Activated CD4-positive, alpha-beta memory T cell treated with anti-CD3 and anti-CD28 coated beads, Interleukin-2, amount 10 ng/mL, durations not matched to agents 7 days and 5 days (primary cell): ENCODE data around the gene HERC3. TPM values are rescaled to one million over a fixed set of nuclear protein-coding genes. Genes with fewer than 3 reads are reported as not detected.
A peak's percentile ranks its signal among the peaks of the same experiment; 100 is the strongest.

Experiments used
- CTCF ChIA-PET: fragments of 350-600 bp; sonication (Branson Sonifier 250); formaldehyde crosslinking; loops from one replicate; lab custom pipeline; 2021; ENCODE audit warnings: antibody characterized with exemption, inconsistent platforms; lab: Charles Lee
- POLR2A ChIA-PET: fragments of 350-600 bp; sonication (Branson Sonifier 250); formaldehyde crosslinking; loops from one replicate; lab custom pipeline; 2021; ENCODE audit warnings: antibody characterized with exemption; lab: Charles Lee
- DNase-seq: peaks from one replicate; pipeline ENCODE4 v3.0.0-alpha.2; 2020
- H3K27ac Mint-ChIP-seq: one replicate; pipeline ENCODE4 v1.8.0; 2021; ENCODE audit warnings: mild to moderate bottlenecking, mixed read lengths
- H3K27me3 Mint-ChIP-seq: one replicate; pipeline ENCODE4 v1.8.0; 2021; ENCODE audit warnings: mixed read lengths
- H3K36me3 Mint-ChIP-seq: one replicate; pipeline ENCODE4 v1.8.0; 2021; ENCODE audit warnings: low read depth, mixed read lengths
- H3K4me1 Mint-ChIP-seq: one replicate; pipeline ENCODE4 v1.8.0; 2021; ENCODE audit warnings: mixed read lengths
- H3K4me3 Mint-ChIP-seq: one replicate; pipeline ENCODE4 v1.8.0; 2021; ENCODE audit warnings: mild to moderate bottlenecking, mixed read lengths
- H3K9me3 Mint-ChIP-seq: one replicate; pipeline ENCODE4 v1.8.0; 2021; ENCODE audit warnings: mixed read lengths
- total RNA-seq, 2 experiments: library from RNA; stranded (reverse); gene quantifications; one replicate each; pipeline ENCODE4 v1.2.3, GENCODE V29; 2021

HERC3 gene
- total RNA-seq, 2 experiments from 2014 or later: 36.9 to 41.9 TPM

DNA sequence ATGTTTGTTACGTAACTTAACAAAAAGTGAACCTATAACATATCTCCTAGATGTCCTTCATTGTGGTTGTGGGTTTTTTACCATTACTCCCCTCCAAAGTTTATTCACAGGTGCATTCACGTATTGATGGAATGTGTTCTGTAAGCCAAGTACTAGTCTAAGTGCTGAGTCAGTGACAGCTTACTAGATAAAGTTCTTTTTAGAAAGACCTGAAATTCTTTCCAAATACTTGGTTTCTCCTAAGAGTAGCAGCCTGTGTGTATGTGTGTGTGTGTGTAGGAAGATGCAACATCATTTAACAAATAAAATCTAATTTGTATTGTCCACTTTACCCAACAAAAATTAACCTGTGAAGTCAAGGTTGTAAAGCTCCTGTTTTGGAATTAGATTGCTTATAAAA is 83.3 kb downstream of the HERC3 start:
- Mint-ChIP-seq H3K4me3 (no peak overlapping the region), H3K27me3 (no peaks in the 10 kb centered on the region), H3K36me3 (peaks cover 30% of the 10 kb centered on the region), H3K4me1 (peaks cover 2% of the 10 kb centered on the region), H3K9me3 (no peaks in the 10 kb centered on the region), H3K27ac (no peak overlapping the region)
- CTCF ChIA-PET: no interaction called here
- POLR2A ChIA-PET: no interaction called here
- no peak for DNase-seq

GRCh38 chr4:88681209-88681608 is 88.9 kb downstream of the HERC3 start:
- no peak for DNase-seq
- CTCF ChIA-PET: interaction anchor here (1.1 kb wide), 1 partner anchor 9 kb away, joined by 4 read pairs; no protein-coding TSS in a partner anchor

DNA sequence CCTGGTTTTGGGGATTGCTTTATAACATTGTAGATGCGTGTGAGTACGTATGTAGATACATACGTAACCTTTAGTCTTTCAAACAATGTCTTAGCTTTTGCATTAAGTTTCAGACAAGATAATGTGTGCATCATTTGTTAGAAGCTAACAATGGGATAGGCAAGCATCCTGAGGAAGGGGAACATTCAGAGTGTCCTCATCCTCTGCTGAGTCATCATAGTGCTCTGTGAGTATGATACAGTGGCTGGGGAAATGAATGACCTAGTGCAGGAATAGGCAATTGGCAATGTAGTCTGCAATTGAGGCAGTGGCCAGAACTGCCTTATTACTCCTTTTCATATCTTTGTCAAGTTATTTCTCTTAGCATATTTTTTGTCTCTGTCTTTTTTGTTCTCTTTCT is 98.1 kb downstream of the HERC3 start:
- H3K27ac Mint-ChIP-seq: no peak overlapping the region
- peaks cover 40% of the 10 kb centered on the region for H3K36me3 Mint-ChIP-seq
- ChIA-PET CTCF (interaction anchor here (0.6 kb wide), 1 partner anchor 514 kb away, joined by 5 read pairs; no protein-coding TSS in a partner anchor), POLR2A (no interaction called here)
- no peak overlapping the region for H3K4me3 Mint-ChIP-seq
- no peak for DNase-seq
- H3K27me3 Mint-ChIP-seq: no peaks in the 10 kb centered on the region
- no peaks in the 10 kb centered on the region for H3K4me1 Mint-ChIP-seq
- H3K9me3 Mint-ChIP-seq: no peaks in the 10 kb centered on the region

More at GRCh38 chr4:88681209-88681608, 88.9 kb downstream of the HERC3 start:
- POLR2A ChIA-PET: no interaction called here
- peaks cover 60% of the 10 kb centered on the region for H3K36me3 Mint-ChIP-seq
- H3K4me1 Mint-ChIP-seq: peaks cover 2% of the 10 kb centered on the region
- H3K27me3 Mint-ChIP-seq: no peaks in the 10 kb centered on the region
- no peak overlapping the region for H3K27ac Mint-ChIP-seq
- peaks cover 3% of the 10 kb centered on the region for H3K9me3 Mint-ChIP-seq
- H3K4me3 Mint-ChIP-seq: no peak overlapping the region

- Mint-ChIP-seq H3K27ac (no peak overlapping the region), H3K9me3 (no peaks in the 10 kb centered on the region), H3K27me3 (no peaks in the 10 kb centered on the region), H3K4me1 (peaks cover 12% of the 10 kb centered on the region), H3K4me3 (no peak overlapping the region), H3K36me3 (peaks cover 20% of the 10 kb centered on the region)
- POLR2A ChIA-PET: no interaction called here
- no peak for DNase-seq
- CTCF ChIA-PET: no interaction called here
Observed at GRCh38 chr4:88693792-88694191, 101.5 kb downstream of the HERC3 start.

- no peak for DNase-seq
- Mint-ChIP-seq H3K4me1 (peaks cover 13% of the 10 kb centered on the region), H3K27ac (no peak overlapping the region), H3K9me3 (no peaks in the 10 kb centered on the region), H3K36me3 (peaks cover 6% of the 10 kb centered on the region), H3K27me3 (no peaks in the 10 kb centered on the region), H3K4me3 (peak overlapping the region; percentile 79)
- ChIA-PET POLR2A (interaction anchor here (1.4 kb wide), 1 partner anchor 40 kb away, joined by 3 read pairs; no protein-coding TSS in a partner anchor), CTCF (interaction anchor here (1.2 to 1.6 kb wide), 2 partner anchors 37 to 157 kb away, joined by 4 to 7 read pairs; no protein-coding TSS in a partner anchor)
Observed at GRCh38 chr4:88696630-88697029, 104.3 kb downstream of the HERC3 start.

- peaks cover 6% of the 10 kb centered on the region for H3K36me3 Mint-ChIP-seq
- H3K27me3 Mint-ChIP-seq: no peaks in the 10 kb centered on the region
- ChIA-PET POLR2A (no interaction called here), CTCF (interaction anchor here (1.0 kb wide), 1 partner anchor 158 kb away, joined by 4 read pairs; no protein-coding TSS in a partner anchor)
- DNase-seq: no peak
- peaks cover 13% of the 10 kb centered on the region for H3K4me1 Mint-ChIP-seq
- H3K9me3 Mint-ChIP-seq: no peaks in the 10 kb centered on the region
- H3K27ac Mint-ChIP-seq: no peak overlapping the region
- peak overlapping the region; percentile 79 for H3K4me3 Mint-ChIP-seq
Observed at GRCh38 chr4:88697141-88697540, 104.9 kb downstream of the HERC3 start.

GRCh38 chr4:88697588-88698329 is 105.5 kb downstream of the HERC3 start, which contains the start of gene NAP1L5:
Gene NAP1L5 (minus strand): TSS chr4:88697829. CDS start chr4:88697754, 75 bp downstream.
- peaks cover 6% of the 10 kb centered on the region for H3K36me3 Mint-ChIP-seq
- H3K27ac Mint-ChIP-seq: peak within 1 kb of the TSS; percentile 58
- H3K4me3 Mint-ChIP-seq: peak within 1 kb of the TSS; percentile 79
- peak; percentile 77 for DNase-seq
- peaks cover 13% of the 10 kb centered on the region for H3K4me1 Mint-ChIP-seq
- CTCF ChIA-PET: interaction anchor here (1.0 kb wide), 1 partner anchor 158 kb away, joined by 4 read pairs; no protein-coding TSS in a partner anchor
- H3K27me3 Mint-ChIP-seq: no peaks in the 10 kb centered on the region
- H3K9me3 Mint-ChIP-seq: no peaks in the 10 kb centered on the region
- POLR2A ChIA-PET: interaction anchor here (0.8 to 1.0 kb wide), 2 partner anchors 104 to 126 kb away, joined by 3 to 5 read pairs; no protein-coding TSS in a partner anchor

DNA sequence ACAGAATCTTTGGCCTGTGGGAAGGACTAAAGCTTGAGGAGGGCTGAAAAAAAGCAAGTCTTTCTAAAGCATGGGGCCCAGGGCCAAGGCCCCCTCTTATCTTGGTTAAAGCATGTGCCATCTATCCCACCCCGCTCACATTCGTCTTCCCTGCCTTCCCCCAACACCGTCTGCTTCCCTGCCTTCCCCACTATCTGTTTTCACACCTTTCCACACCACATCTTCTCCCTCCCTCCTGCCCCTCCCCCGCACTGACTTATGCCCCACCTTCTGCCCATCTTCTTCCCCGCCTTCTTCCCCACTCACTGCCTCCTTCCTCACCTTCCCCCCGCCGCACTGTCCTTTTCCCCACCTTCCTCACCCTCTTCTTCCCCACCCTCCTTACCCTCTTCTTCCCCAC is 106.2 kb downstream of the HERC3 start:
- Mint-ChIP-seq H3K9me3 (no peaks in the 10 kb centered on the region), H3K27ac (no peak overlapping the region), H3K4me1 (peaks cover 13% of the 10 kb centered on the region), H3K36me3 (peaks cover 6% of the 10 kb centered on the region), H3K27me3 (no peaks in the 10 kb centered on the region), H3K4me3 (no peak overlapping the region)
- ChIA-PET POLR2A (interaction anchor here (1.0 kb wide), 1 partner anchor 105 kb away, joined by 3 read pairs; no protein-coding TSS in a partner anchor), CTCF (no interaction called here)
- no peak for DNase-seq

GRCh38 chr4:88702782-88703181 is 110.5 kb downstream of the HERC3 start:
- H3K4me1 Mint-ChIP-seq: peaks cover 6% of the 10 kb centered on the region
- POLR2A ChIA-PET: no interaction called here
- no peak overlapping the region for H3K27ac Mint-ChIP-seq
- H3K9me3 Mint-ChIP-seq: no peaks in the 10 kb centered on the region
- H3K4me3 Mint-ChIP-seq: no peak overlapping the region
- H3K27me3 Mint-ChIP-seq: no peaks in the 10 kb centered on the region
- no peak for DNase-seq
- peaks cover 23% of the 10 kb centered on the region for H3K36me3 Mint-ChIP-seq
- CTCF ChIA-PET: interaction anchor here (0.6 kb wide), 1 partner anchor 1913 kb away, joined by 3 read pairs; no protein-coding TSS in a partner anchor

DNA sequence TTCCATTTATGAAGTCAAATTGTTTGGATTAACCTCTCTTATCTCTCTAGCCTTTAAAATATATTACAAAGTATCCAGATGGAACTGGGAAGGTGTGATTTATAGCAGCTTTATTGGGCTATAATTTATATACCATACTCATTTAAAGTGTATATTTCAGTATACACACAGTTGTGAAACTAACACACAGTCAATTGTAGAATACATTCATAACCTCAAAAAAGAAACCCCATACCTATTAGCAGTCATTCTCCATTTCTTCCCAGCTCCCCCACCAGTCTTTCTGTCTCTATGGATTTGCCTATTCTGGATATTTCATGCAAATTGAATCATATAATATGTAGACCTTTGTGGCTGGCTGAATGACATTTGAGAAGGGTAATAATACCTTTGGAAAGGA is 112.9 kb downstream of the HERC3 start:
- peaks cover 24% of the 10 kb centered on the region for H3K36me3 Mint-ChIP-seq
- no peak overlapping the region for H3K27ac Mint-ChIP-seq
- H3K4me3 Mint-ChIP-seq: no peak overlapping the region
- CTCF ChIA-PET: no interaction called here
- H3K9me3 Mint-ChIP-seq: no peaks in the 10 kb centered on the region
- POLR2A ChIA-PET: no interaction called here
- no peaks in the 10 kb centered on the region for H3K27me3 Mint-ChIP-seq
- peaks cover 2% of the 10 kb centered on the region for H3K4me1 Mint-ChIP-seq
- no peak for DNase-seq

DNA sequence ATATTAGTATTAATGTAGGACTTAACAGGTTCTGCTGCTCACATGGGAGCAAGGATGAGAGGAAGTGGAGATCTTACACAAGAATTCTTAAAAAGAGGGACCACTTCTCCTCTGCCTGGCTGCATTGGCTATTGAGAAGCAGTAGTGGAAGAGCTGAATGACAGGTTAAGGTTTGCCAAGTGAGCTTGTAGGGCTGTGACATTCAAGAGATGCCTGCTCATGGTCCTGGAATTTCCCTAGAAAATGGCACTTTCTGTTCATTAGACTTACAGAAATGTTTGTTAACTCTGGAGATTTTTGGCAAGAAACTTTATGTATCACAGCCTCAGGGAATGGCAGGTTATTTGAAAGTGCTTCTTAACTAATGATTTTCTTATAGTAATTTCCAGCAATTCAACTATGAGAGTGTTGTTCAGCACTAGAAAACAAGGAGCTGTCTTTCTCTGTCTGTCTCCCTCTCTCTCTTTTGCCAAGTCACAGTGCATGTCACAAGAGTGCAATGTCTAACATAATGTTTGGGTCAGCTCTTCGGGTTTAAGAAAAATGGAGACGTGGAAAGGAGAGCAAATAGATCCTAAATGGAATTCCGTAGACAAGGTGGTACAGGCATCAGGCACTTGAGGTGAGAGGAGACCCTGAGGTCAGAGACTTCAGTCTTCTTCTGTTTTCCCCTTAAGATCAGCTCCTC is 113.7 kb downstream of the HERC3 start:
- H3K27ac Mint-ChIP-seq: no peak overlapping the region
- peaks cover 2% of the 10 kb centered on the region for H3K4me1 Mint-ChIP-seq
- H3K9me3 Mint-ChIP-seq: no peaks in the 10 kb centered on the region
- no peaks in the 10 kb centered on the region for H3K27me3 Mint-ChIP-seq
- no peak overlapping the region for H3K4me3 Mint-ChIP-seq
- ChIA-PET CTCF (interaction anchor here (1.3 kb wide), 1 partner anchor 317 kb away, joined by 3 read pairs; no protein-coding TSS in a partner anchor), POLR2A (no interaction called here)
- peaks cover 24% of the 10 kb centered on the region for H3K36me3 Mint-ChIP-seq
- DNase-seq: no peak

- Mint-ChIP-seq H3K27ac (no peak overlapping the region), H3K36me3 (peaks cover 24% of the 10 kb centered on the region), H3K4me3 (no peak overlapping the region), H3K27me3 (no peaks in the 10 kb centered on the region), H3K9me3 (no peaks in the 10 kb centered on the region), H3K4me1 (peaks cover 2% of the 10 kb centered on the region)
- DNase-seq: no peak
- POLR2A ChIA-PET: no interaction called here
- CTCF ChIA-PET: interaction anchor here (1.3 kb wide), 1 partner anchor 316 kb away, joined by 3 read pairs; no protein-coding TSS in a partner anchor
Observed at GRCh38 chr4:88706574-88706973, 114.3 kb downstream of the HERC3 start.

DNA sequence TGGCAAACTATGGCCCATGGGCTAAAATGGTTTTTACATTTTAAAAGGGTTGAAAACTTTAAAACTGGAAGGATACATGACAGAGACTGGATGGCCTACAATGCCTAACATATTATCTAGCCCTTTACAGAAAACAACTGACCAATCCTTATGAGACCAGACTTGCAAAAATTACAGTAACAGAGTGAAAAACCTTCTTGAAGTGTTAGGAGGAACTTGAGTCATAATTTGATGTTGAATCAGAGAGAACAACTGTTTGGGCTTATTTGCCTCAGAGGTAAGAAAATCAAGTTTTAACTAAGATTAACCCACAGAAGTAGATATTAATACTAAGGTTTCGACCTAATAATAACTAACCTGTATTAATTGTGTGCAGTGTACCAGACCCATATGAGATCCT is 117.7 kb downstream of the HERC3 start:
- H3K36me3 Mint-ChIP-seq: peaks cover 40% of the 10 kb centered on the region
- ChIA-PET CTCF (no interaction called here), POLR2A (no interaction called here)
- no peaks in the 10 kb centered on the region for H3K27me3 Mint-ChIP-seq
- H3K4me1 Mint-ChIP-seq: peaks cover 2% of the 10 kb centered on the region
- no peak overlapping the region for H3K4me3 Mint-ChIP-seq
- no peak overlapping the region for H3K27ac Mint-ChIP-seq
- DNase-seq: no peak
- peaks cover 4% of the 10 kb centered on the region for H3K9me3 Mint-ChIP-seq
